ENCODE data around the gene ZMYM2.

DNA sequence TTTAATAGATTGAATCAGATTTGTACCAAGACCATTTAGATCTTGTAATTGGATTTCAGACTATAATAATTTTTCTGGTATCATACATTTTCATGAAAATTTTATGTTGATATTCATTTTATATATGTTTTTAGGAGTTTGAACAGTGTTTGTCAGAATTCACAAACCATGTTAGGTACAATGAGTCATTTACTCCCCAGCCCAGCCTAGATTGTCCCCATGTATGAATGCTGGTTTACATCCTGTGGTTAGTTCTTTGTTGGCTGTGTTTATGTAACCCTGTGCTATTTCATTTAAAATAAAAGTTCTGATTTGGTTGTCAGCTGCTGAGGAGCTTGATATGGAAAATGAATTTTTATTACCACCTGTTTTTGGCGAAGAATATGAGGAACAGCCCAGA lies 105.6 kb downstream of the ZMYM2 start:
- TF ChIP-seq, protein P1, sequence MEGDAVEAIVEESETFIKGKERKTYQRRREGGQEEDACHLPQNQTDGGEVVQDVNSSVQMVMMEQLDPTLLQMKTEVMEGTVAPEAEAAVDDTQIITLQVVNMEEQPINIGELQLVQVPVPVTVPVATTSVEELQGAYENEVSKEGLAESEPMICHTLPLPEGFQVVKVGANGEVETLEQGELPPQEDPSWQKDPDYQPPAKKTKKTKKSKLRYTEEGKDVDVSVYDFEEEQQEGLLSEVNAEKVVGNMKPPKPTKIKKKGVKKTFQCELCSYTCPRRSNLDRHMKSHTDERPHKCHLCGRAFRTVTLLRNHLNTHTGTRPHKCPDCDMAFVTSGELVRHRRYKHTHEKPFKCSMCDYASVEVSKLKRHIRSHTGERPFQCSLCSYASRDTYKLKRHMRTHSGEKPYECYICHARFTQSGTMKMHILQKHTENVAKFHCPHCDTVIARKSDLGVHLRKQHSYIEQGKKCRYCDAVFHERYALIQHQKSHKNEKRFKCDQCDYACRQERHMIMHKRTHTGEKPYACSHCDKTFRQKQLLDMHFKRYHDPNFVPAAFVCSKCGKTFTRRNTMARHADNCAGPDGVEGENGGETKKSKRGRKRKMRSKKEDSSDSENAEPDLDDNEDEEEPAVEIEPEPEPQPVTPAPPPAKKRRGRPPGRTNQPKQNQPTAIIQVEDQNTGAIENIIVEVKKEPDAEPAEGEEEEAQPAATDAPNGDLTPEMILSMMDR (conservative IDR thresholded peaks at IDR 0.05; ENCODE audit: low read depth, low read length): no peak
- no peak for TF ChIP-seq EZH2 (IDR thresholded peaks at IDR 0.05; ENCODE audit: borderline replicate concordance, low read depth, low read length, poor library complexity, severe bottlenecking)

Measured in A673 (cell line).